GM18526 (cell line): ENCODE measurements around the gene RECQL5.

ENCODE experiments used
- POLR2A ChIP-seq: IDR thresholded peaks from 3 replicates; pipeline ENCODE4 v1.6.1; 2011; ENCODE audit not compliant: insufficient read length; ENCODE audit errors: extremely low read depth

The RECQL5 gene

DNA sequence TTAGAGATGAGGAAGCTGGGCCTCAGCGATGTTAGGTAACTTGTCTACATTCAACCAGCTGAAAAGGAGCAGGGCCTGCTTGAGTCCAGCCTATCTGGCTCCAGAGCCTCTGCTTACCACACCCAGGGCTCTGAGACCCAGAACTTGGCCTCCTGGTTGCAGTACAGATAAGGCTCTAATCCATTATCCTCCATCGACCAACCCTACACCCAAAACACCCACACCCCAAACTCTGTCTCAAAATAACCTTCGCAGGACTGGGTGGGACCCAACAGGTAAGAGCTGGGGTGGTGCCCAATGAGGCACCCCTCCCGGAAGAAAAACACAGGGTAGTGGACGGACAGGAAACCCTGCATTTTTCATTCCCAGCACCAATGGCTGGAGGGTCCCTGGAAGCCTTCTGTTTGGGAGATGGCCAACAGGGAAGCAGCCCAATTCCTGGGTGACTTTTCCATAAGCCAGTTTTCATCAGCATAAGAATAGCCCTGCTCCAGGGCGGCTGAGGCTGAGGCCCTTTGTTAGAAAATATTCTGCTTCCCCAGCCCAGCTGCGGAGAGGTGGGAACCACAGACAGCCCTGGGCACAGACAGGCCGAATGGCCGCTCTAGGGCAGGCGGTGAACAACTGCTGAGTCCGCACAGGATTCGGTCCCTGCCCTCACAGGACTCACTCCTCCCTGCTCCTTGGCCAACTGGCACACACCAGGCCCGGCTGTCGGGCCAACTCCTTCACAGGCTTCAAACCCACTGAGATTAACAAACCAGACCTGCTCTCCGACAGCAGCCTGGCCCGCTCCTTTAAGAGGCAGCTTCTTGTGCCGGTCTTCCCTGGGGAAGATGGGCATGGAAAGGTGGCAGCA is 23.9 kb downstream of the RECQL5 start:
- TF ChIP-seq POLR2A, result no peak

DNA sequence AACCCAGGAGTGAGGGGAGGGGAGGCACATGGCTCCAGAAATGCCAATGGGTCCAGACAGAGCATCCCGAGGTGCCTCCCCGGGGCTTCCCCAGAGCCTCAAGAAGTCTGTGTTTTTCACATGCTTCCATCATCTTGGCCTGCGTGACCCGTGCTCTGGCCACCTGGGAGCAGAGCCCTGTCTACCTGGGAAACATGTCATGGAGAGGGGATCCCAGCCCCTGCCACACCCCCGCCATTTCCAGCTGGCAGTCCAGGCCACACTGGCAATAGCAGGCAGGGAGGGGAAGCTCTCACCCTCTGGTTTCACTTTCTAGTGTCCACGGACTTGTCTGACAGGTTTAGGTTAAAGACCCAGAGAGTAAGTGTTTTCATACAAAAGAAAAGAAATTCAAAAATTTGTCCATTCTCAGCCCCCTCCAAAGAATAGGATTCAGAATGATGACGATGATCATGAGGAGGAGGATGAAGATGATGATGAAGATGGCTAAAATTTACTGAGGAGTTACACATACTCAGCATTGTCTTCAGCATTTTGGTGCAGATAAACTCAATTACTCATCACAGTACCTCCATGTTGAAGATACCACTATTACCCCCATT is 24.7 kb downstream of the RECQL5 start:
- no peak for TF ChIP-seq POLR2A

DNA sequence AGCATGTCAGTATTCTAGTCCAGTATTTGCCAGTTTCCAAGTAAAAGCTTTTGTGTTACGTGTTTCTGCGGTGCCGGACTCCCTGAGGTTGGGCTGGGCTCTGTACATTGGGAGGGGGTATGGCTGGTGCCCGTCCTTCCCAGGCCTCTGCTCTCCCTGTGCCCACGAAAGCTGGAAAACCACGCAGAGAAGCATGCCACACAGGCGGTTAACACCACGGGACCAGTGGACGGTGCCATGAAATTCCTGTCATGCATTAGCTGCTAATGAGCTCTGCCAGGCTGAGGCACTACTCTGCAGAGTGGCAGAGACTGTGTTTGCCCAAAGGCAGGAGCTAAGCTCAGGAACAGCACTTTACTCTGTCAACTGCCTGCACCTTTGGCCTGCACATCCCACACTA is 25.6 kb downstream of the RECQL5 start:
- TF ChIP-seq POLR2A, result no peak

DNA sequence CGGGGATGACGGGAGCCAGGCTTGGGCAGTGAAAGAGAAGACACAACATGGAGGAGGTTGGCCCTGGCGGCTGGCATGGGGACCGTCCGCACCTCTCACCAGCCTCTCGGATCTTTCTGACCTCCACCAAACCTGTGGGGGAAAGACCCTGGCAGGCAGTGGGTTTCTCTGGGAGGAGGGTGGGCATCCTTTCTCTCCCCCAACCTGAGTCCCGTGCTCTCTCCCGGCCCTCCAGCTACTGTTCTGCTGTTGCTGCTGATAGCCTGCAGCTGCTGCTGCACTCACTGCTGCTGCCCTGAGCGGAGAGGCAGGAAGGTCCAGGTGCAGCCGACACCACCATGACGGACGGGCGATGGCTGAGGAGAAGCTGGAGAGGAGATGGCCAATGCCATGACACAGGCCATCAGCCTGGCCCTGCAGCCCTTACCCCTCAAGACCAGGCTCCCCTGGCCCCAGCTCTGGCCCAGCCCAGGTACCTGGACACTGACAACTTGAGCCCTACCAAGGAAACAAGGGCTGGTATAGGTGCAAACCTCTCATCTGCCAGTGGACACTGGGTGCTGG is 26.3 kb downstream of the RECQL5 start:
- no peak for TF ChIP-seq POLR2A

DNA sequence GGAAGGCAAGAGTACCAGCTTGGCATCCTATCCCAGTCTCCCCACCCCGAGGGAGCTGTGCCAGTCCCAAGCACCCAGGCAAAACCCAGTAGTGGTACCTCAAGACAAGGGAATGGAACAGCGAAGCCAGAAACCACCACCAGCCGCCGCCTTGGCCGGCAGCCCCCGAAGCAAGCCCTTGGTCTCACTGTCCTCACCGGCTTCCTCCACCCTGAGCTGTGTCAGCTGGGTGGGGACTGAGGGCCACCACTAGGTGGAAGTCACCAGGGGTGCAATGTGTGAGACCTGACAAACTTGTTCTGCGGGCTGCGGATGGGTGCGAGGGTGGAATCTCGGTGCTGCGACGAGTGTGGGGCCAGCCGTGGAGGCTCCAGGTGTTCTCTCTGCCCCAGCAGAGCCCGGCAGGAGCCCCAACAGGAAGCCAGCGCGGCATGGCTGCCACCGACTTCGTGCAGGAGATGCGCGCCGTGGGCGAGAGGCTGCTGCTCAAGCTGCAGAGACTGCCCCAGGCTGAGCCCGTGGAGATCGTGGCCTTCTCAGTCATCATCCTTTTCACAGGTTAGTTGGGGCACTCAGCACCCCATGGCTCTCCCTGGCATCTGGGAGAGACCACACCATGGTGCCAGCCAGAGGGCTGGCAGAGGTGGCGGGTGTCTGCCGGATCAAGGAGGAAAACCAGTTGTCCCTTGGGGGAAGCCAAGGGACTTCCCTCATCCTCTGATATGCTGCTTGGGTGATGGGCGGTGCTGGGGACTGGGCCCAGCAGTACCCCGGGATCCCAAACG is 27.0 kb downstream of the RECQL5 start:
- TF ChIP-seq POLR2A, result no peak

DNA sequence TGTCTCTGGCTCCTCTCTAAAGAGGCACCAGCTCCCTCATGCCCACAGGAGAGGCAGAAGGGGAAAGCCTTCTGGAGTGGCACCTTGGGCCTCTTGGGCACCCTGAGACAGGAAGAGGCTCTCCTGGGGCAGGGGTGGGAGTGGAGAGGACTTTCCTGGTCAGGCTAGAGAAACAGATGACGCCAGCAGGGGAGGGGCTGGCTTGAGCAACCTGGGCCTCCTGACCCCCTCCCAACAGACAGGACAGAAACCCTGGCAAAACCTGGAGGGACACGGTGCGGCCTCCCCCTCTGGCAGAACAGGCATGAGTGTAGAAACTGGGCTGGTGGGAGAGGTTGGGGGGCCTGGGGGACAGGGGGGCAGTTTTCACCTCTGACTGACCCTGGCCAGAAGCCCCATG is 27.6 kb downstream of the RECQL5 start:
- TF ChIP-seq POLR2A, result no peak

DNA sequence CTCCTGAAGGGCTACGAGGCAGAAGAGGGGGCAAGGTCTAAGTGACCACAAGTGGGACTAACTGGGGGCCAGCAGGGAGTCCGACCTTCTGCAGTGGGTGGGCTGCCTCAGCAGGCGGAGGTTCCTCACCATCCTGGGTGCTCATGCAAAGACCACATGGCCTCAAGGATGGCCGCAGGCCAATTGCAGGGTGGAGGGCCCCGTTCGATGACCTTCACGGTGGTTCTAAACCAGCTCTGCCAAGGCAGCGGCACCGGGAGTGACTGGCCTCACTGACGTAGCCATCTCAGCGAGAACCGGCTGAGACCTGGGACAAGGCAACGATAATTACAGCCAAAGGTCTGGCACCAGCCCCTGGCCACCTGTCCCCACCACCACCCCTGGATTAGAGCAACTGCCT is 28.1 kb downstream of the RECQL5 start:
- TF ChIP-seq POLR2A, result no peak

DNA sequence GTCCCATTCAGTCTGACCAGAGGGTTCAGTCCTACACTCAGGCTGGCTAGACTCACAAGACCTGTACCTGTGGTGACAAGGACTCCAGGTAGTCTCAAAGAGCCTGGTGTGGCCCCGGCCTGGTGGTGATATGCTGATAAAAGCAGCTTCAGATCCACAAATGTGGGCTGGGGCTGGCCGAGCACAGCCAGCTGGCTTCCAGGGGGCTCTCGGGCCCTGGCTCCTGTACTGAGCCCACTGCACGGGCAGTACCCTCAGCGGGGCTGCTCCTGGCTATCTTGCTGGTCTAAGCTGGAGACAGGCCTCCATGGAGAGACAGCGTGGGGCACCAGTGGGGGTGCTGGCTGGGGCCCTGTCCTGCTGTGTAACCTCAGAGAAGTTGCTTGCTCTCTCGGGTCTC is 29.4 kb downstream of the RECQL5 start:
- TF ChIP-seq POLR2A, result no peak

DNA sequence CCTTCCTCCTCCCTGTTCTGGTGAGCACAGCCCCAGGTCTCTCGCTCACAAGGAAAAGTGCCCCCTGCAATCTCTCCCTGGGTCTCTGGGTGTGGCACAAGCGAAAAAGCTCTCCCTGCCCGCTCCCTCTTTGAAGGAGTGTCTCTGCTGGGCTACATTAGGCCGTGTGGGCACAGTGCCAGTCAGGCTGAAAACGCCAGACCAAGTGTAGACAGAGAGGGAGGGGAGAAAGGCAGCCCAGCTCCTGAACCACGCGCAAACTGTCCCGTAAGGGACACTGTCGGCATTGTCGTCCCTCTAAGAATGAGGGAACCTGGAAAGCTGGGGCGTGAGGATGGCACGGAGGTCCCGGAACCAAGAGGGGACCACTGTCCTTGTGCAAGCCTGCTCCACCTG is 29.8 kb downstream of the RECQL5 start:
- no peak for TF ChIP-seq POLR2A

DNA sequence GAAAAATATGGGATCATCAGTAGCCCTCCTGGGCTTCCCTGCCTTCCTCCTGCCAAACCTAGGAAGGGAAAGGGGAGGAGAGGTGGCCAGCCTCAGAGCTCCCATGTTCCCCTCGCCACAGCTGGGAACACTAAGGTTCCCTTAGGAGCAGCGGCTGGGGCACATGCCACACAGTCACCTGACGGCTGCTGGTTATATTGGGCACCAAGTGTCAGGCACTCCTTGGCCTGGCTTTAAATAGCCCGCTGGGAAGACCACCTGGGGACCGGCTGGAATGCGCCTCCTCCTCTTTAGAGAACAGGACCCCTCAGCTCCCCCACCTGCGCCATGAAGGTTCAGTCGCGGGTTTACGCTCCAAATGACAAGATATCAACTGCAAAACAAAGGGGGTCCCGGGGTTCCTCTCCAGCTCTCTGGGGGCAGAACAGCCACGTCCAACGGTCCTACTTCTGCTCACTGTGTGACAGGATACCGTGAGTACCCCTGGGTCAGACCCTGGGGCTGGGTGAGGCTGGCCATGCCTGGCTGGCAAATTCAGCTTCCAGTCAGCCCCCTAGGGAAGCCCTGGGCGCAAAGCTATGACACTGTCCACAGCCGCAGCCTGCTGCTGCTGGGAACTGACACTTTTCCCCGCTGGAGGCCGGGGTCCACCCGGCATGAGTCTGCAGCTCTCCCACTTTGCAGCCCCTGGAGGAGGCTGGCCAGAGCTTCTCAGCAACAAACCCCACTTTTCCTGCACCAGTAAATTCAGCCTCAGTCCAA is 30.4 kb downstream of the RECQL5 start:
- TF ChIP-seq POLR2A, result no peak

DNA sequence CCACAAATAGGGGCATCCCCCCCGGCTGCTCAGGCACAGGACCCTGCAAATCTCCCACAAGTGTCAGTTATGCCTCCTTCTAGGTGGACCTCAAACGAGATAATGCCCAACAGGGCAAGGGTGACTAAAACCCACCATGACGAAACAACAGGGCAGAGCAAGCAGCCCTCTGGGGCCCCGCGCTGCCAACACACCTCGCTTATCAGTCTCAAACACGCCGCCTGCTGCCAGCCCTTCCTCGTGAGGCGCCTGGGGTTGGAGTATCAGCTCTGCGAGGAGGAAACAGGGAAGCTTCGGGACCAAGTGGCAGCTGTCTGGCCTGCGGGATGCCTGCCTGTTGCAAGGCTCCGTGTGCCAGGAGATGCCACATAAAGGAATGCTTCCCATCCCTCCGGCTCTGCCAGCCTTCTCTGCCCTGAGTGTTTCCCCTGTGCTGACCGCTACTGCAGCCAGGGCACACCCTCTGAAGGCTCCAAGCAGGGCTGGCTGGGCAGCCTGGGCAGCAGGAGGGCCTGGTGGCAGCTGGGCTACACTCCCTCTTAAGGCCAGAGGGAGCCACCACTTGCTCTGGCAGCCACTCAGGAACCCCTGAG is 31.2 kb downstream of the RECQL5 start:
- no peak for TF ChIP-seq POLR2A

DNA sequence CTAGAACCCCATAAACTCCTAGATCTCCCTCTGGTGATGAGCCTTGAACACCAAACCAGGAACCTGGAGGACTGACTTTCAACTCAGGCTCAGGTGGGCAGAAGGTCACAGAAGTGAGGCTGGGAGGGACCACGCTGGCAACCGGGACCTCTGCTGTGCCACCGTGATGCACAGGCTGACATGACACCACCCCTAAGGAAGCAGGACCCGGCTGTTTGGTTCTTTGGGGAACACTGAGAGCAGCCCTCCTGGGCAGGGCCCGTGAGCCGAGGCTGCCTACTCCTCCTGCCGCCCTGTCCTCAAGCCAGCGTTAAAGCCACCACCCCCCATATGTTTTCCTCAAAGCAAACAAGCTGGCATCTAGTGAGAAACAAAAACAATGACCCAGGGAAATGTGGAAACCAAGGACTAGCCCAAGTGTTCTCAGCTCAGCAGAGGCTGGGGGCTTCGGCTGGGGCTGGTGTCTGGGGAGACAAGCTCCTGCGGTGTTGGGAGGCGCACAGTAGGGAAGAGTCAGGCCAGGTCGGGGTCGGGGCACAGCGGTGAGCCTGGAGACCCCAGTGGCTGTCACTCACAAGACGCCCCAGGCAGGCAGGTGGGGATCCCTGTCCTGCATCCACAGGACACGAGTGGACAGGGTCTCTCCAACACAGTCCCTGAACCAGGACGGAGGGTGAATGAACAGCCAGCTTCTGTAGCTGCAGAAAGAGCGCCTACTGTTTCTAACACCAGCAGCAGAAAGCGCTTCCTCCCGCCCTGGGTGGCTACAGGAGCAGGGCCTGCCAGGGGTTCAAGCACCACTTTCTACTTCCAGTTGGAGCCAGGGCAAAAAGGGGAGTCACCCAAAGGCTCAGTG is 32.0 kb downstream of the RECQL5 start:
- TF ChIP-seq POLR2A, result no peak

DNA sequence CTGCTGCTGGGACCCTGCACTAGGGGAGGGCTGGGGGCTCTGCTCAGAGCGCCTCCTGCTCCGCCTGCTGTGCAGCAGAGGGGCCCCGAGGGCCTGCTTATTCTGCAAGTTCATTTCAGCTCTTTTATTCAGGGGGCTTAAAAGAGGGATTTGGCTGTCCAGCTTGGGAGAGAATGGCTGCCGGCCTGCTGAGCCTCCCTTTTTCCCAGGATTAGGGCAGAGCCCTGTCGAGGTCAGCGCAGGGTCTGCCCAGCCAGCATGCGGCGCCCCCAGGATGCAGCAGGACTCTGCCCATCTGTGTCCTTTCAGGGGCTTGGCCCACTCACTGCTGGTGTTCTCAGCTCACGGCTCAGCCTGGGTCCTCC is 32.6 kb downstream of the RECQL5 start:
- TF ChIP-seq POLR2A, result no peak

DNA sequence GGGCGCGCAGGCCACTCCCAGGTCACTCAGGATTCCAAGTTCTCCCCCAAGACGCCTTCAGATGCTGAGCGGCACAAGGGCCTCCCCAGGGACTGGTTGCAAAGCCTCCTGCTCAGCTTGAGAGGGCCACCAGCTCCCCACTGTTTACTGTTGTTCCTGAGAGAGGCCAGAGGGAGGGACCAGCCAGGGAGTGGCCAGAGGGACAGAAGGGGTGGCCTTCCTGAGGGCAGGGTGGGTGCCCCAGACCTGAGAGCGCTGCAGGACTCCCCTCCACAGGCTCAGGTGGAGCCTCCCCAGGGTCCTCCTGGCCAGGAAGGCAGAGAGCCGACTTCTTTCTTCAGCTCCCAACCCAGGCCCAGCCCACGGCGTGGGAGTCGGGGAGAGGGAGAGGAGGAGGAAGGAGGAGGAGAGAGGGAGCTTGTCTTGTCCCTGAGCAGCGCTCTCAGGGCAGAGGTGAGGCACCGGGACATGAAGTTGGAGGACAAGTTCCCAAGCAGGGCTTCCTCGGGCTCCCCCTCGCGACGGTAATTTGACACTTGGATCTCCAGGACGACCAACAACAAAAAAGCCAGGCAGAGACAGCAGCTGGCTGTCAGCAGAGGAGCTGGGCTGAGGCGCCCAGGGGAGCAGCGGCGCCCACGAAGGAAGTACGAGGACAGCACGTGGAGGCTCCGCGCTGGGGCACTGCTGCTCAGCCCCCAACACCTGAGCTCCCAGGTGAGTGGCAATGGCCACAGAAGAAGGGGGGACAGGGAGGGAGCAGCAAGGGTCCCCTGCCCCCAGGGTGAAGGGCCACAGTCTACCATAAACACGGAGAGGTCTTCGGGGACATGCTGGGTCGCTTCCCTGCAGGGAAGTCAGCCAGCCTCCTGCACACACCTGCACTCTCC is 33.2 kb downstream of the RECQL5 start:
- TF ChIP-seq POLR2A, result no peak
